Inflammatory macrophage treated with lipopolysaccharide for 1 hour (primary cell): ENCODE measurements around the gene GDI2.
A peak's percentile ranks its signal among the peaks of the same experiment; 100 is the strongest.
"Not testable (repeated sequence)": the region's sequence is repeated elsewhere in the genome, so short reads cannot be mapped to it uniquely, and the experiment has no call there.

Source experiments
- DNase-seq, 2 donors: peaks; one replicate each; pipeline ENCODE4 v3.0.0-alpha.2; 2020 to 2022

The GDI2 gene

DNA sequence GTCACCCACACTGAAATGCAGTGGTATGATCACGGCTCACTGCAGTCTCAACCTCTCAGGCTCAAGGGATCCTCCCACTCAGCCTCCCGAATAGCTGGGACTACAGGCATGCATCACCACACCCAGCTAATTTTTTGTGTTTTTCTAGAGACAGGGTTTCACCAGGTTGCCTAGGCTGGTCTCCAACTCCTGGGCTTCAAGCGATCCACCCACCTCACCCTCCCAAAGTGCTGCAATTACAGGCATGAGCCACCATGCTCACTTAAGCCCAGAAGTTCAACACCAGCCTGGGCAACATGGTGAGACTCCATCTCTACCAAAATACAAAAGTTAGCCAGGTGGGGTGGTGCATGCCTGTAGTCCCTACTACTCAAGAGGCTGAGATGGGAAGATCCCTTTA is 33.5 kb downstream of the GDI2 start:
- DNase-seq, result peak in 1 of 2 donors; percentile 37

DNA sequence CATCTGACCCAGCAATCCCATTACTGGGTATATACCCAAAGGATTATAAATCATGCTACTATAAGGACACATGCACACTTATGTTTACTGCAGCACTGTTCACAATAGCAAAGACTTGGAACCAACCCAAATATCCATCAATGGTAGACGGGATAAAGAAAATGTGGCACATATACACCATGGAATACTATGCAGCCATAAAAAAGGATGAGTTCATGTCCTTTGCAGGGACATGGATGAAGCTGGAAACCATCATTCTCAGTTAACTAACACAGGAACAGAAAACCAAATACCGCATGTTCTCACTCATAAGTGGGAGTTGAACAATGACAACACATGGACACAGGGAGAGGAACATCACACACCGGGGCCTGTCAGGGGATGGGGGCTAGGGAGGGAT is 35.5 kb downstream of the GDI2 start:
- DNase-seq, result not testable (repeated sequence)

DNA sequence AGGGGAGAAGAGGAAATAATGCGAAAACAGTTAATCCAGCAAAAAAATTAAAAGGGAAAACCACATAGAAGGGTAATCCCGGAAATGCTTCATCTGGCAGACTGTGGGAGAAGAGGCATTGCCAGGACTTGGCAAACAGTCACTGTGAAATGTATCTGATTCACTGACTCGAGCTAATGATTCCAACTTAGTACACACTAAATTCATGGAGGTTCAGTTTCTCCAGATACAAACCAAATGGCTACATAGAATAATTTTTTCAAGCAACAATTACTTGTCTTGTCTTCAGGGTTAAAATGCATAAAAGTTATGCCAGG is 36.4 kb downstream of the GDI2 start:
- peak; percentile 49 to 83 for DNase-seq

DNA sequence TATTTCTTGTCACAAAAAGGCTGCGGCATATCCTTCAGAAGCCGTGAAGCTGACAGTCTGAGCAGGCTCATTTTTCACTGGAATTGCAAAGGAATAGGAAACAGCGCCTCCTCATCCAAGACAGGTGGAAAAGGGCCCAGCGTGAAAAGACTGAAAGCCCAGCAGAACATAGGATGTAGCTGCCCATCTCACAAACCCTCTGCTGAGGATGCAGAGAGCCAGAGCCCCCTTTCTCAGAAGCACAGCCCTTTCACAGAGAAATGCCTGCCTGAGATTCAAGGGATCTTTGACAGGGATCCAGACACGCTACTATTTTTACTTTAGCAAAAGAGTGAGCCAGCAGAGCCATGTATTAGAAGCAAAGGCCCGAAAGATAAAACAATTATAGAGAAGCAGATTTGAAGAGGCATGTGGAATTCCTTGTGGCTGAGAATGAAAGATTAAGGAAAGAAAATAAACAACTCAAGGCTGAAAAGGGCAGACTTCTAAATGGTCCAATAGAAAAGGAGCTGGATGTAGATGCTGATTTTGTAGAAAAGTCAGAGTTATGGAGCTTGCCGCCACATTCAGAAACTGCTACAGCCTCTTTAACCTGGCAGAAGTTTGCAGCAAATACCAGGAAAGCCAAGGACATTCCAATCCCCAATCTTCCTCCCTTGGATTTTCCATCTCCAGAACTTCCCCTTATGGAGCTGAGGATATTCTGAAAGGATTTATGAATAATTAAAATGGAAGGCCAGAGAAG is 36.9 kb downstream of the GDI2 start:
- DNase-seq, result no peak

DNA sequence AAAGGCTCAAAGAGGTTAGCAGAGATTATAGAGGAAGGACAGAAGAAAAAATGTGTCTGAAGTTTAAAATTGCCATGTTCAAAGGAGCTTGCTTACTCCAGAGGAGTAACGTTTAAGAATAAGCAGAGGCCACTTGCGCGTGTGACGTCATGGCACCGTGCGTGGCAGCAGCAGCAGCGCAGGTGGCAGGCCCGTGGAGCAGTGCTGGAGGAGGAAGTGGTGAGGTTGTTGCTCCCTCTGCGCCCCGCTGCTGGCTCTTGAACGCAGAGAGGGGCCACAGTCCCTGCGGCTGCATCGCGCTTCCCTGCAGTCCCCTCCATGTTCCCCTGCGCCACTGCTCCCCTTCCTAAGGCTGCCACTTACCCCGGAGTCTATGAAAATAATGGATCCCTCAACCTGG is 37.5 kb downstream of the GDI2 start:
- peak in 1 of 2 donors; percentile 35 for DNase-seq

DNA sequence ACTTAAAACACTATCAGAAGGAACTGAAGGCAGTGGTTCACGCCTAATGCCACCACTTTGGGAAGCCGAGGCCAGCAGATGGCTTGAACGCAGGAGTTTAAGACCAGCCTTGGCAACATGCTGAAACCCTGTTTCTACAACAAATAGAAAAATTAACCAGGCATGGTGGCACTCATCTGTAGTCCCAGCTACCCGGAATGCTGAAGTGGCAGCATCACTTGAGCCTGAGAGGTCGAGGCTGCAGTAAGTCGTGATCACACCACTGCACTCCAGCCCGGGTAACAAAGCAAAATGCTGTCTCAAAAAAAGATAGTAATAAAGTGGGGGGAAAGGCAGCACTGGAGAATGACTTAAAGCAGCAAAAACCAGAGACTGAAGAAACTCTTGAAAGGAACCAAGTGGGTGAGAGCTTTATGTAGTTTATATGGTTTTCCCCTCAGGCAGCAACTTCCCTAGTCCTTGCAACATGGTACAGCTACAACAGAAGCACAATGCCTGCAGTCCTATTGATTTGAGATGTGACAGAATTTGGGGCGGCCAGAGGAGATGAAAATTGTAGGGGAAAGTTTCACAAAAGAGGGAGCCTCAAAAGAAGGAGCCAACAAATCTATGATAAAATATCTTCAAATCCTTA is 38.1 kb downstream of the GDI2 start:
- DNase-seq, result peak; percentile 38 to 79

DNA sequence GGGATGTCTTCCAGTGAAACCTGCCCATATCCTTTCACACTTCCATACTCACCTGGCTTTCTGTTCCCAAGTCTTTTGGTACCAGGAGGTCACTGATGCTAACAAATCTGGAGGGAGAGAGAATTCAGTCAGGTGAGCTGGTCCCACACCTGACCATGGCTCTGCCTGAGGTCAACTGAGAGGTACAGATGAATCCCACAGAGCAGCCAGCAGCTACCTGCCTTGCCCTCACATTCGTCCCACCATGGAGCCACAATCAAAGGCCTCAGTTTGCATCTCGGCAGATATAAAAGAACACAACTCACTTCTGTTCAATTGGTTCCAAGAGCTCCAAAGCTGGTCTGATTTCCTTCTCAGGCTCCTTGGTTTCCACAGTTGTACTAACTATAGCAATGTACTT is 47.0 kb downstream of the GDI2 start:
- no peak for DNase-seq

DNA sequence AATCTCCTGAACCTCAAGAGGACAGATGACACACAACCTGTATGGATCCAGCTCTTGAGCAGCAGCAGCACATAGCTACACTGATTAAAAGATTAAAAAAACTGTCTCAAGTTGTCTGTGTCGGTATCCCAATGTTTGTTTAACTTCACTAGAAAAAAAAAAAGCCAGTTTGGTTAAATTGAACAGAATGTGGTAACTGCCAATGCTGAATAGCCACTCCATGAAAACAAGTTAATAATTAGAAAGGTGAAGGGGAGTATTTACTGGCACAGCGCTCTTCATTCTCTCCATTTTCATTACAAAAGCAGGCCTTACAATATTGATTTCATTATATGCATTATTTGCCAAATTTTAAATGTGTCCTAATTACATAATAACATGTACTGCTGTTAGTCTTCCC is 47.6 kb downstream of the GDI2 start:
- no peak for DNase-seq

DNA sequence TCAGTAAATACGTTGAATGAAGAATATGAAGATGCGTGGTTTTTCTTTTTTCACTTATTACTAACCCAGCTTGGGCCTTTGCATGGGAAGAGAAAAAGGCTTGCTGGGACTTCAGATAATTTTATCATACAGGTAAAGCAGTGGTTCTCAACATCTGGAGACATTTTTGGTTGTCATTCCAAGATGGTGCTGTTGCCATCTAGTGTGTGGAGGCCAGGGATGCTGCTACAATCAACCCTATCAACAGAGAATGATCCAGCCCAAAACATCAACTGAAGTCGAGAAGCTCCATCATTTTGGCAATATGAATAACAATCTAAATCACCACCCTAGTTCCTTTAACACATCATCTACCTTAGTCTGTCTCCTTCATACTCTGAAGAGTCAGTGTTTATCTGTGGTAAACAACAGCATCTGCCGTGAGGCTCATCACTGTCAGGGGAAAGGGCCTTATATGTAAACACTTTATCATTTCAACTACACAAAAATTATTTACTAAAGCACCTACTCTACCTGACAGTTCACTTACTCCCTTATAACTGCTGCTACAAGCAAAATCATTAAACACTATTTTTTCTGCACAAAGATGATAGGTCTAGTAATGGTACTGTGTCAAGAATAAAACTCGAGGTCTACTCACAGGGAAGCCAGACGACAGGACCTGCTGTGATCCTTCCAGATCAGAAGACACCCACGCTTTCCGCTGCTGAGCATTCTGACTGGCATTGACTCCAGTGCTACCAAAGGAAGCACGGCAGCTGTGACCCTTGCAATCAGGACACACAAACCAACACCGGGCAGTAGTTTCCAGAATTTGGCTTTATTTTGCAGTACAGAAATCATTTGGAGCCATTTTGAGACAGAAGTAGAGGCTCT is 48.6 kb downstream of the GDI2 start:
- DNase-seq, result no peak

DNA sequence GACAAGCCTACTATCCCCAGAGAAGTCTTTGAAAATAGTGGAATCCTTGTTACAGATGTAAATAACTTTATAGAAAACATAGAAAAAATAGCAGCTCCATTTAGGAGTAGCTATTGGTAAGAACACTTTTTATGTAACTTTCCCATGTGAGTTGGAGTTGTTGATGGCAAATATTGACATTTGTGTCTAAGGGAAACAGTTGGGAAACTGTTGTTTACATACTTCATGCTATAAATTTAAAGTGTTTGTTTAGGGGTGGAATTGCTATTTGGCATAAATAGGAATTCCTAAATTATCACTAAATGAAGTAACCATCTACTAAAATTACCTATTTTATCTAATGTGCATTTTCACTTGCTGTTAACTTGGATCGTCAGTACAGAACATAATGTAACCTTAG is 50.7 kb downstream of the GDI2 start:
- DNase-seq, result no peak

DNA sequence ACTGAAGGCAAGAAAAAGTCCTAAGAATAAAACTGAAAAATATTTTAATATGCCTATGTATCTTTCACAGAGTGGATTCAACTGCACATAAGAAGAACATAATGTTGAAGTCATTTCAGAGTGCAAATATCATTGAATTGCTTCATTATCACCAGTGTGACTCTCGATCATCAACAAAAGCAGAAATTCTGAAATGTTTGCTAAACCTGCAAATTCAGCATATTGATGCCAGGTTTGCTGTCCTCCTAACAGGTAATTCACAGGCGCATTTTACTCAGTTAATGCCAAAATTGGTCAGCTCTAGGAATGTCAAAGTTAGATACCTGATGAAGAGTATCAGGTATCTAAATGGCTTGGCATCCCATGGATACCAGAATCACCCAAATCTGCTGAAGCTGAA is 52.0 kb downstream of the GDI2 start:
- no peak for DNase-seq

DNA sequence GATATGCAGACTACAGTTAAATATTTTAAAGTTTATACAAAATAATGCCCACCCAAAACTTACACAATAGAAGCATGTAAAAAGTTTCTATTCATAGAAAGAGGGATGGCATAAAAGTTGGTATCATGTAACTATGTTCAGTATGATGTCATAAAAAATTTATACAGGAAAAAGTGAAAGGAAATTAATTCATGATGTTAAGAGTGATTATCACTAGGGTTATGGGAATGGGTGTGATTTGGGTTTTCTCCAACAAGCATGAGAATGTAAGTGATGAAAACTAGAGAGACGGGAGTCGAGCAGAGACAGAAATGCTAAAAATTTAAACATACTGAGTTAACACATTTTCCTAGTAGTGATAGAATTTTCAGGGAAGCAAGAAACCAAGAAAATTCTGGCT is 52.7 kb downstream of the GDI2 start:
- no peak for DNase-seq

DNA sequence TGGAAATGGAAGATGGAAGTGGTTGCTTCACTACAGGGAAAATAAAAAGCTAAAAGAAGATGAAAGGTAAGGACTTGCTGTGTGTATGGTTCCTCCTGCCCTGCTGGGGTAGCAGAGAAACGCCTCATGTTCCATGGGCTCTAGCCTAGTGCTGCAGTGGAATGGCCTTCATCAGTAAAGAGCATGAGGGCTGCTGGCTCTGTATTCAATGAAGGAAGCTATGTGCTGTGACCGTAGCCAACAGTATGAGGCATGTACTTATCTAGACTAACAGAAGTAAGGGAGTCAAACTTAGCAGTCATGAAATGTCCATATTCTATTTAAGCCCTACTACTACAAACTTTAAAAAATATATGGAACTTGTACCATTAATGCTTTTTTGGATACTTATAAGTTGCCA is 54.3 kb downstream of the GDI2 start:
- DNase-seq, result no peak

DNA sequence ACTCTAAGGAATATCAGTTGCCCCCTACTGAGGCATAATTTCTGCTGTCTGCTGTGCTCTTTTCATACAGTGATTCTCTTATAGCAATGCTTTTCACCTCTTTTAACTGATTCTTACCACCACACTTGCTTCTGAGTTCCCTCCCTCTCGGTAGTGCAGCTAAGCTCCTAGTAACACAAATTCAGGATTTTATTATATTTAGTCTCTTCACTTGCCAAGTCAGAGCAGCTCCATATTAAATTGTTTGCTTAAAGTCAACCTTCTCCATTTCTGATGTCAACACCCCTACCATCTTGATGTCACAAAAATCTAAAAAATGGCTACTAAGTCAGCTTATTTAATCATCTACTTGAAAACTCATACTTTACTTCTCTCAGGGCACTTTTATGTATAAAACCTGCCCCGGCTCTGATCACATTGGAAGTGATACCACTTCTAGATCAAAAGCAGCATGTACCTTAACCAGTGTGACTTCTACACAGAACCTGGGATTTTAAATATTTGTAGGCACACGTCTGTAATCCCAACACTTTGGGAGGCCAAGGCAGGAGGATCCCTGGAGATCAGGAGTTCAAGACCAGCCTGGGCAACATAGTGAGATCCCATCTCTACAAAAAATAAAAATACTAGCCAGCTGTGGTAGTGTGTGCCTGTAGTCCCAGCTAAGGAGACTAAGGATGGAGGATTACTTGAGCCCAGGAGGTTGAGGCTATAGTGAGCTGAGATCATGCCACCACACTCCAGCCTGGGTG is 55.3 kb downstream of the GDI2 start:
- no peak for DNase-seq

DNA sequence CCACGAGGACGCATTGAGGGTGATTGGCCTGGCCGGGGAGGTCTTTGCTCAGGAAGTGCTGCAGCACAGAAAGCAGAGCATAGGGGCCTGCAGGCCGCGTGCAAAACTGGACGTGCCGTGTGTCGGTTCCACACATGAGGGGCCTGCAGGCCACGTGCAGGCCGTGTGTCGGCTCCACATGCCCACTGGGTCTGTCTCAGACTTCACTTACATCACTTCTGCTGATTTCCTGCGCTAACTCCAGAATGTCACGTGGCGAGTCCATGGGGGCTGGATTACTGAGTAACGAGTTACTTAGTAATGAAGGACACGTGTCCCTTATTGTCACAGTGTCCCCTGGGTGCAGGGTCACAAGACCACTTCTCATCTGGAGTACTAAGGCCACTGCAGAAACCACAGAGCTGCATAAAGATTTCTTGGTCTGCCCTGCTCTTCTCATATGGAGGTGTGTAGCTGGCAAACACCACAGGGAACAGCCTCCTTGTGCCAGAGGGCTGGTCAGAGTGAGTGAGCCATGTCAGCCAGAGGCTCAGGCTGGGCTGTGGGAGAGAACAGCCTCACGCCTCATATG is 60.8 kb downstream of the GDI2 start:
- DNase-seq, result no peak

DNA sequence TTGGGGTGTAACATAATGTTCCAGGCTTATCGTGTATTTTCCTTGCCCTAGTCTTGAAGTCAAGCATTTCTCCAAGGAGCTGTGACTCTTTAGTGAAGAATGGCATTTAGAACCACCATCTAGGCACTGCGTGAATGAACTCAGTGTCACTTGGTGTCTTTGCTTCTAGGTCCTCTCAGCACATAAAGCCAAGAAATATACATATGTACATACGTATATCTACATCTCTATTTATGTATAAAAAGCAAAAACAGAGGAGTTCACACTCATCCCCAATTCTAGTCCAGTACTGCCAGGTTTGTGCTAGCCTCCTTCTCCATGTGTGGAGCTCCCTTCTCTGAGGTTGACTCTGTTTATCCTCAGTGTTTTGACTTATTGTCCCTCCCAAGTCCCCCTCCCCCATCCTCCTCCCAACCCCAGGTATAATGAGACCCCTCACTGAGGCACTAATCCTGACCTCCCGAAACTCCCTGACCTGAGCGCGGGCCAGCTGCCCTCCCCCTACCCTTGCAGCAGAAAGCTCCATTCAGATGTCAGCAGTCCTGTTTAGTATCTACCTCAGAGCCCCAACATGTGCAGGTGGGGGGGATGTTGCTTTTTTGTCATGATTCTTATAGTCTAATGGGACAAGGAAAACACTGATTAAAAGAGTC is 61.5 kb downstream of the GDI2 start:
- no peak for DNase-seq

DNA sequence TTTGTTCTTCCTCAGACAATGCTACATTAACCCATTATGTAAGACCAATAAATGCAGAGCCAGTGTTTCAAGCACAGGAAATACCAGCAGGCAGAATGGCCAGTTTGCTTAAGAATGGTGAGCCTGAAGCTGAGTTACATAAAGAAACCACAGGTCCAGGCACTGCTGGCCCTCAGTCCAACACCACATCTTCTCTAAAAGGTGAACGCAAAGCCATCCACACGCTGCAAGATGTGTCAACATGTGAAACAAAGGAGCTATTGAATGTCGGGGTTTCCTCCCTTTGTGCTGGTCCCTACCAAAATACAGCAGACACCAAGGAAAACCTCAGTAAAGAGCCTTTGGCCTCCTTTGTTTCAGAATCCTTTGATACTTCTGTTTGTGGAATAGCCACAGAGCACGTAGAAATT is 64.8 kb downstream of the GDI2 start:
- DNase-seq, result no peak

DNA sequence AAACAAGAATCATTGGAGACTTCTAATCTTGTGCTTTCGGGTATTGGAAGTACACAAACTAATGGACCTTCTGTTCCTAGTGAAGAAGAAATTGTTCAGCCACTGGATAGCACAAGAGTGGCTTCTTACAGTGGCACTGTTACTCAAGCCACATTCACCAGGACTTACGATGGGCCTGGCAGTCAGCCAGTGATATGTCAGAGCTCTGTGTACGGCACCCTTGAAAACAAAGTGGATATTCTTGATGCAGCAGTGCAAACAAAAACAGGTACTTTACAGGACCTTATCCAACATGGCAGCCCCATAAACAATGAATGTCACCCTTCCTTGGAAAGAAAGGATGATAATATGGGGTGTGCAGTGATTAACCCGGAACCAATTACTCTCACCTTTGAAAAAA is 67.0 kb downstream of the GDI2 start:
- no peak for DNase-seq

DNA sequence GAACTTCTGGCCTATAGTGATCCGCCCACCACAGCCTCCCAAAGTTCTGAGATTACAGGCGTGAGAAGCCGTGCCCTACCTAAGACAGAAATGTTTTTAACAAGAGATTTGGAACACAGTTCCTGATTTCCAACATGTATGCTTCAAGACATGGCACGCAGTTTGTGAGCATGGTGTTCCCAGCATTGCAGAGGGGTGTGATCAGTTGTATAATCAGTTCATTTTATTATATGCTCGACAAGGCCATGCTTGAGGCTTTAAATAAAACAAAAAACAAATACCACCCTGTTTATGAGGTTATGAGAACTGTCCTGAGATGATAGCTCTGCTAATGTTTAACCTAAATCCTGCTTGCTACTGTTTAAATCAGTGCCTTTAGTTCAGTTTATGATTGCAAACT is 68.4 kb downstream of the GDI2 start:
- no peak for DNase-seq

DNA sequence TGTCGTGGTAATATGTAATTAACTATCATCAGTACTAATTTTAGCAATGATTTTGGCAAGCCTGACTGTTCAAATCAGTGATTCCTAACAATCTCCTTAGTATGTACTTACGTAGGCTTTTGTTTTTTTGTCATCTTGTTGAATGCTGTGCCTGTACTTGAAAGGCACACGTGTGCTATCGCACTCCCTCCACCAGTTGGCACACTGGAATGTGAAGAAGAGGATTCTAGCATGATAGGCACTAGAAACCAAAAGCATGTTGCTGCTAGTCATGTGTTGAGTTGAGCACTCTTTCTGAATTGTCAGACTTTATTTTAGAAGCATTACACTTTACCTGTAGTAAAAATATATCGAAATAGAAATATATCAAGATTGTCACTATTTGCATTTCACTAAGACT is 69.5 kb downstream of the GDI2 start:
- no peak for DNase-seq

DNA sequence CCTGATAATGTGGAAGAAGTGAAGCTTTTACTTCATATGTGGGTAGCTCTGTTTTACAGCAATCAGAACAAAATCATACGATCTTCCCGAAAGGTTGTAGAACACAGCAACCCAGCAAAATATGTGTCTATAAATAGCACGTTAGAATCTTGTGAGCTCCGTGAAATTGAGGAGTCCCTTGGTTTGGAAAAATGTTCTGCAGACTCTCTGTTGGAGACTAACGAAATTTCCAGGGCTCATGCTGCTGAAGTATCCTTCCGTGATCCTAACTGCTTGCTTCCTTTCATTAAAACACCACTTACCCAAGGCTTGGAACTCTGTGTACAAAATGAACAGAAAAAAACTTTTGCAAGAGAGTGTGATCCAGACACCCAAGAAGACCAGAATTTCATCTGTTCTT is 71.1 kb downstream of the GDI2 start:
- DNase-seq, result no peak

DNA sequence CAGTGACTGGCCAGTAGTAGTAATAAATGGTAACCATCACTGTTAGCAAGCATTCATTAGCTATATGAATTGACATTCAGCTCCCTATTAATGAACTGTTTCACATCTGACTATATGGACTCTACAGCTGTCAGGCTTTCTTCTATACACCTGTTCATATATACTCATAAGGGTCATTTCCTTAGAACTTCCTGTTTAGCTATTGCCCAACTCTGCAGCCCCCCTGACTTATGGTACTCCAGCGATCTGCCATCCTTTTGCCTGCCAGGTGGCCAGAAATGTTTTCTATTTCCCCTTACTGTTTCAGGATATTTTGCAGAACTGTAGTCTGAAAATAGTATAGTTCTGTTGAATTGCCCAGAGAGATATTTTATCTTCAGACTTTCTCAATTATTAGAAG is 72.0 kb downstream of the GDI2 start:
- DNase-seq, result no peak
